Retinal pigment epithelial cell (primary cell): ENCODE measurements around the gene SLC25A34.

Experiments
- DNase-seq: peaks from one replicate; pipeline ENCODE4 v3.0.0-alpha.2; 2010; ENCODE audit warnings: low read depth
- H3K4me3 ChIP-seq: 2 replicates; pipeline ENCODE4 v1.5.1; 2011; ENCODE audit warnings: mild to moderate bottlenecking, low read length, control low read depth, moderate library complexity
- CTCF ChIP-seq: conservative IDR thresholded peaks from 2 replicates; pipeline ENCODE4 v1.5.1; 2011; ENCODE audit warnings: low read depth, low read length, control low read depth, inconsistent platforms

The SLC25A34 gene

GRCh38 chr1:15704526-15705183, 31.4 kb upstream of the SLC25A34 start:
- no peak for TF ChIP-seq CTCF
- peak; percentile 21 for DNase-seq
- no peak overlapping the region for H3K4me3 ChIP-seq

GRCh38 chr1:15705184-15705566, 30.9 kb upstream of the SLC25A34 start:
- no peak overlapping the region for H3K4me3 ChIP-seq
- TF ChIP-seq CTCF = no peak
- DNase-seq = no peak

GRCh38 chr1:15706751-15707150, 29.3 kb upstream of the SLC25A34 start:
- no peak overlapping the region for H3K4me3 ChIP-seq
- no peak for DNase-seq
- no peak for TF ChIP-seq CTCF

- no peak overlapping the region for H3K4me3 ChIP-seq
- no peak for DNase-seq
- no peak for TF ChIP-seq CTCF
These were observed 28.7 kb upstream of the SLC25A34 start for GRCh38 chr1:15707239-15707925.

GRCh38 chr1:15708486-15709137, 27.4 kb upstream of the SLC25A34 start:
- no peak for TF ChIP-seq CTCF
- no peak for DNase-seq
- no peak overlapping the region for H3K4me3 ChIP-seq

GRCh38 chr1:15709226-15709625, 26.8 kb upstream of the SLC25A34 start:
- no peak overlapping the region for H3K4me3 ChIP-seq
- DNase-seq = no peak
- TF ChIP-seq CTCF = no peak

GRCh38 chr1:15712168-15712567, 23.9 kb upstream of the SLC25A34 start:
- TF ChIP-seq CTCF = no peak
- DNase-seq = no peak
- H3K4me3 ChIP-seq = no peak overlapping the region
